ENCODE measurements around the gene R3HDM4. TPM values are rescaled to one million over a fixed set of nuclear protein-coding genes. Genes with fewer than 3 reads are reported as not detected.

The R3HDM4 gene
- total and polyA plus RNA-seq, 9 donors = 13.1 to 38.6 (median 34.0) TPM

DNA sequence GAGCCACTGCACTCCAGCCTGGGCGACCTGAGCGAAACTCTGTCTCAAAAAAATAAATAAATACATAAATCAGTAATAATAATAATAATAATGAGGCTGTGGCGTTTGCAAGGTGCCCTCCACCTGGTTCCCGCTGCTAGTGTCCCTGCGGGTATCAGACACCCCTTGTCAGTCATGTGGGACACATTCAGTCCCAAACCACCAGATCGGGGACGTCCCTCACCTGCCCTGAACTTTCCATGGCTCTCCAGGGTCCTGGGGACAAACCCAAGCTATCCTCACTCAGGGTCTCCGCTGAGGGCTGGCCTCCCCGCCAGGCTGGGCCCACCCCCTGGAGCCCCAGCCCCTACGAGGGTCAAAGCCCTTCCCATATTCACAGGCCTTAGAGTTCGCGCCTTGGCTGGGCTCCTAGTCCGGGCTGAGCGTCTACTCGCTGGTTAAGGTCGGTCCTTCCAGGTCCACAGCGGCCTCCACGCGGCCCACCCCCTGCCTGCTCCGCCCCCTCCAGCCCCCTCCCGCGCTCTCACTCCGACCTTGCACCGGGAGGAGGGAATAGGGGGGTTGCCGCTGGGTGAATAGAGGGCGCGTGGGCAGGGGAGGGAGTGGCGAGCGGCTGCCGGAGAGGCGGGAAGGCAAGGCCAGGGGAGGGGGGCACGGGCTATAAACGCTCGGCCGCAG lies 3.8 kb upstream of the R3HDM4 start:
- WGBS (ENCODE audit: insufficient coverage) = 7% methylated on average over 24 of the region's 35 CpGs
- peaks cover 62% of the 10 kb centered on the region for H3K27me3 ChIP-seq (ENCODE audit: control insufficient read depth, insufficient read depth, low read length)
- H3K27ac ChIP-seq (ENCODE audit: low read length) = no peak overlapping the region
- H3K4me3 ChIP-seq (ENCODE audit: low read length) = no peak overlapping the region
- DNase-seq = no peak
- no peaks in the 10 kb centered on the region for H3K9me3 ChIP-seq (replicated peaks; ENCODE audit: control insufficient read depth, low read depth, low read length)
- H3K4me1 ChIP-seq (ENCODE audit: control insufficient read depth, insufficient read depth, low read length) = peaks cover 30% of the 10 kb centered on the region
- H3K36me3 ChIP-seq (ENCODE audit: control insufficient read depth, insufficient read depth, low read length) = no peaks in the 10 kb centered on the region

- Histone ChIP-seq H3K36me3 (ENCODE audit: control insufficient read depth, insufficient read depth, low read length) (no peaks in the 10 kb centered on the region), H3K4me1 (ENCODE audit: control insufficient read depth, insufficient read depth, low read length) (peaks cover 13% of the 10 kb centered on the region), H3K9me3 (replicated peaks; ENCODE audit: control insufficient read depth, low read depth, low read length) (no peaks in the 10 kb centered on the region), H3K27me3 (ENCODE audit: control insufficient read depth, insufficient read depth, low read length) (peaks cover 23% of the 10 kb centered on the region), H3K4me3 (ENCODE audit: low read length) (peak overlapping the region; percentile 81), H3K27ac (ENCODE audit: low read length) (no peak overlapping the region)
- DNase-seq = peak; percentile 55
- under 1% methylated on average over 29 of the region's 69 CpGs for WGBS (ENCODE audit: insufficient coverage)
Measured at GRCh38 chr19:912181-913079, 589 bp downstream of the R3HDM4 start.

DNA sequence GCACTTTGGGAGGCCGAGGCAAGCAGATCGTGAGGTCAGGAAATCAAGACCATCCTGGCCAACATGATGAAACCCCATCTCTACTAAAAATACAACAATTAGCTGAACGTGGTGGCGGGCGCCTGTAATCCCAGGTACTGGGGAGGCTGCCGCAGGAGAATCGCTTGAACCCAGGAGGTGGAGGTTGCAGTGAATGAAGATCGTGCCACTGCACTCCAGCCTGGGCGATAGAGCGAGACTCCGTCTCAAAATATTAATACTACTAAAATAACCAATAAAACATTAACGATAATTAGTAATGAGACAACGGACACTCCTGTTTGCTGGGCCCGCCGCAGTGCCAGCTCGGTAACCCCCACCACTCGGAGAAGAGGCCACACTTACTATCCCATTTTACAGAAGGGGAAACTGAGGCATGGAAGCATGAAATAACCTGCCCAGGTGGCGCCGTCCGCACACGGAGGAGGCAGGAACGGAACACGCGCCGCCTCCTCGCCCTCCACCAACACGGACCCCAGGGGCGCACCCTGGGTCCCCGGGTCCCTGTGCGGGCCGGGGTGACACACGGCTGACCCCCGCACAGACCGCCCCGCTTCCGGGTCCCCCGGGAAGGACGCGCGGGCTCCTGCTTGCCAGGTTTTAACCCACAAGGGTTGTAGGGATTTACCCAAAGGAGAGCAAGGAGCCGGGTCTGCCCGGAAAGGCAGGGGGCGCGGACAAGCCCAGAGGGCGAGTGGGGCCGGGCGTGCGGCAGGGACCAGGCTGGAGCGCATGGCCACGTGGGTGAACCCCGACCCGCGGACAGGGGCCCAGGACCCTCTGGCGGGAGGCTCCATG lies 1.6 kb downstream of the R3HDM4 start:
- Histone ChIP-seq H3K36me3 (ENCODE audit: control insufficient read depth, insufficient read depth, low read length) (no peaks in the 10 kb centered on the region), H3K9me3 (replicated peaks; ENCODE audit: control insufficient read depth, low read depth, low read length) (no peaks in the 10 kb centered on the region), H3K4me3 (ENCODE audit: low read length) (no peak overlapping the region), H3K4me1 (ENCODE audit: control insufficient read depth, insufficient read depth, low read length) (peaks cover 8% of the 10 kb centered on the region), H3K27me3 (ENCODE audit: control insufficient read depth, insufficient read depth, low read length) (peaks cover 13% of the 10 kb centered on the region), H3K27ac (ENCODE audit: low read length) (no peak overlapping the region)
- DNase-seq = no peak
- WGBS (ENCODE audit: insufficient coverage) = 79% methylated on average over 33 of the region's 54 CpGs

DNA sequence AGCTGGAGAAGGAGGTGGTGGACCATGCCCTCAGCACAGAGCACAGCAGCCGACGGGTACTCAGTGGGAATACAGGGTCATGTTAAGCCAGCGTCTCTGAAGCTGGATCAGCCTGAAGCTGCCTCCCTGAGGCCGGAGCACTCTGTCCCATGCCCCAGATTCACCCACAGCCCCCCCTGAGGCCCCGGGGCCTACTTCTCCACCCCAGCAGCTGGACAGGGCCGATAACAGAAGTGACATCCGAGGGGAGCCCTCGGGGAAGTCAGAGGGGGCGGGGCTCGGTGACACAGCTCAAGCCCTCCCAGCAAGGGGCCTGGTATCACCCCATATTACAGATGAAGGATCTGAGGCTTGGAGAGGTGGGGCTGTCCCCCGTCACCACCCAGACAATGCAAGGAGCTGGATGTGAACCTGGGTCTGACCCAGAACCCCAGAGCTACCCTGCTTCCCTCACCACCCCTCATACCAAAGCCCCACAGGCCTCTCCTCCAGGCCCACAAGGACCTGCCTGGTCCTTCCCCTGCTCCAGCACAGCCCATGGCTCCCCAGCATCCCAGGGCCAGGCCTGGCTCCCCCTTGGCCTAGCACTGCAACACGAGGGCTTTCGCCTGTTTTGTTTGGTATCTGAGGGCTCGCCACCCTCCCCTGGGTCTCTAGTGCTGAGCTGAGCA lies 5.7 kb downstream of the R3HDM4 start:
- WGBS (ENCODE audit: insufficient coverage) = 80% methylated on average over 6 of the region's 14 CpGs
- peaks cover 2% of the 10 kb centered on the region for H3K36me3 ChIP-seq (ENCODE audit: control insufficient read depth, insufficient read depth, low read length)
- no peak for DNase-seq
- H3K4me1 ChIP-seq (ENCODE audit: control insufficient read depth, insufficient read depth, low read length) = peaks cover 10% of the 10 kb centered on the region
- H3K4me3 ChIP-seq (ENCODE audit: low read length) = no peak overlapping the region
- no peaks in the 10 kb centered on the region for H3K27me3 ChIP-seq (ENCODE audit: control insufficient read depth, insufficient read depth, low read length)
- H3K9me3 ChIP-seq (replicated peaks; ENCODE audit: control insufficient read depth, low read depth, low read length) = no peaks in the 10 kb centered on the region
- H3K27ac ChIP-seq (ENCODE audit: low read length) = no peak overlapping the region

GRCh38 chr19:906480-906879 lies 6.5 kb downstream of the R3HDM4 start:
- Histone ChIP-seq H3K27me3 (ENCODE audit: control insufficient read depth, insufficient read depth, low read length) (no peaks in the 10 kb centered on the region), H3K27ac (ENCODE audit: low read length) (no peak overlapping the region), H3K9me3 (replicated peaks; ENCODE audit: control insufficient read depth, low read depth, low read length) (no peaks in the 10 kb centered on the region), H3K36me3 (ENCODE audit: control insufficient read depth, insufficient read depth, low read length) (peaks cover 9% of the 10 kb centered on the region), H3K4me1 (ENCODE audit: control insufficient read depth, insufficient read depth, low read length) (peaks cover 10% of the 10 kb centered on the region), H3K4me3 (ENCODE audit: low read length) (no peak overlapping the region)
- WGBS (ENCODE audit: insufficient coverage) = 83% methylated on average over 2 of the region's 7 CpGs
- no peak for DNase-seq

- WGBS (ENCODE audit: insufficient coverage) = 84% methylated on average over 7 of the region's 8 CpGs
- Histone ChIP-seq H3K9me3 (replicated peaks; ENCODE audit: control insufficient read depth, low read depth, low read length) (no peaks in the 10 kb centered on the region), H3K4me3 (ENCODE audit: low read length) (no peak overlapping the region), H3K4me1 (ENCODE audit: control insufficient read depth, insufficient read depth, low read length) (peaks cover 10% of the 10 kb centered on the region), H3K27me3 (ENCODE audit: control insufficient read depth, insufficient read depth, low read length) (no peaks in the 10 kb centered on the region), H3K27ac (ENCODE audit: low read length) (no peak overlapping the region), H3K36me3 (ENCODE audit: control insufficient read depth, insufficient read depth, low read length) (peaks cover 21% of the 10 kb centered on the region)
- no peak for DNase-seq
Measured at GRCh38 chr19:904545-904944, 8.5 kb downstream of the R3HDM4 start.

DNA sequence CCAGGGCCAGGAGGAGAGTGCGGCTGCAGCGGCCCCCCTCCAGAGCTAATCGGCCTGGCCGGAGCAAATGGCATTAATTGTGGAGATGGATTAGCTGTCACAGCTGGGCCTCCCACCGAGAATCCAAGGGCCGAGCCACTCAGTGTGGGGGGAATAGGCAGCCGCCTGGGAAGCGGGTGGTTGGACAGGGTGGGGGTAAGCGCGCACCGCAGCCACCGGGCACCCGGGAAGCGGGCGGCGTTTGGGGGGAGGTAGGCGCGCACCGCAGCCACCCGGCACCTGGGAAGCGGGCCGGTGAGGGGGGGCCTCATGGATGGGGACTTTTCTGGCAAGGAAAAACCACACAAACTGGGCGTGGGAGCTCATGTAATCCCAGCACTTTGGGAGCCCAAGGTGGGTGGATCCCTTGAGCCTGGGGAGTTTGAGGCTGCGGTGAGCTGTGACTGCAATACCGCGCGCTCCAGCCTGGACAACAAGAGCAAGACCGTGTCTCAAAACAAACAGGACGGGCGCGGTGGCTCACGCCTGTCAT lies 9.7 kb downstream of the R3HDM4 start:
- Histone ChIP-seq H3K4me1 (ENCODE audit: control insufficient read depth, insufficient read depth, low read length) (peaks cover 10% of the 10 kb centered on the region), H3K4me3 (ENCODE audit: low read length) (no peak overlapping the region), H3K9me3 (replicated peaks; ENCODE audit: control insufficient read depth, low read depth, low read length) (no peaks in the 10 kb centered on the region), H3K27me3 (ENCODE audit: control insufficient read depth, insufficient read depth, low read length) (no peaks in the 10 kb centered on the region), H3K36me3 (ENCODE audit: control insufficient read depth, insufficient read depth, low read length) (peaks cover 31% of the 10 kb centered on the region), H3K27ac (ENCODE audit: low read length) (no peak overlapping the region)
- WGBS (ENCODE audit: insufficient coverage) = 37% methylated on average over 25 of the region's 32 CpGs
- DNase-seq = no peak

DNA sequence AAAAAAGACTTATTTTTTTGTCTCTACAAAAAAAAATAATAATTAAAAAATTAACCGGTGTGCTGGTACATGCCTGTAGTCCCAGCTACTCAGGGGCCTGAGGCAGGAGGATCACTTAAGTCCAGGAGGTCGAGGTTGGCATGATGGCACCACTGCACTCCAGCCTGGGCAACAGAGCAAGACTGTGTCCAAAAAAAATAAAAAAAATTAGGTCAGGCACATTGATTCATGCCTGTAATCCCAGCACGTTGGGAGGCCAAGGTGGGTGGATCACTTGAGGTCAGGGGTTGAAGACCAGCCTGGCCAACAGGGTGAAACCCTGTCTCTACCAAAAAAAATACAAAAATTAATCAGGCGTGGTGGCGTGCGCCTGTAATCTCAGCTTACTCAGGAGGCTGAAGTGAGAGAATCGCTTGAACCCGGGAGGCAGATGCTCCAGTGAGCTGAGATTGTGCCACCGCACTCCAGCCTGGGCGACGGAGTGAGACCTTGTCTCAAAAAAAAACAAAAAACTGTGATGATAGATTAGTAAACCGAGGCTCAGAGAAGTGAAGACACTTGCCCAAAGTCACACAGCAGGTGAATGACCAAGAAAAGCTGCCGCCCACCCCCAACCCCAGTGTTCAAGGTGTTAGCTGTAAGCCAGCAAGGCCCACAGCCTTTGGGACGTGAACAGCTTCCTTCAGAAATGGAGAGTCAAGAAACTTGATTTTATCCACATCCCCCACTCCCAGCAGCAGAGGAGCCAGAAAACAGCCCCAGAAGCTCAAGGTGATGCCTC lies 10.4 kb downstream of the R3HDM4 start:
- WGBS (ENCODE audit: insufficient coverage) = 94% methylated on average over 12 of the region's 14 CpGs

GRCh38 chr19:902093-902370 lies 11.0 kb downstream of the R3HDM4 start:
- peaks cover 37% of the 10 kb centered on the region for H3K36me3 ChIP-seq (ENCODE audit: control insufficient read depth, insufficient read depth, low read length)
- WGBS (ENCODE audit: insufficient coverage) = 100% methylated on average over 2 of the region's 7 CpGs
- no peak overlapping the region for H3K4me3 ChIP-seq (ENCODE audit: low read length)
- H3K4me1 ChIP-seq (ENCODE audit: control insufficient read depth, insufficient read depth, low read length) = peaks cover 10% of the 10 kb centered on the region
- no peaks in the 10 kb centered on the region for H3K9me3 ChIP-seq (replicated peaks; ENCODE audit: control insufficient read depth, low read depth, low read length)
- DNase-seq = no peak
- H3K27ac ChIP-seq (ENCODE audit: low read length) = no peak overlapping the region
- H3K27me3 ChIP-seq (ENCODE audit: control insufficient read depth, insufficient read depth, low read length) = no peaks in the 10 kb centered on the region

More for the DNA sequence above, 10.4 kb downstream of the R3HDM4 start:
- H3K9me3 ChIP-seq (replicated peaks; ENCODE audit: control insufficient read depth, low read depth, low read length) = no peaks in the 10 kb centered on the region
- DNase-seq = no peak
- peaks cover 10% of the 10 kb centered on the region for H3K4me1 ChIP-seq (ENCODE audit: control insufficient read depth, insufficient read depth, low read length)
- peaks cover 31% of the 10 kb centered on the region for H3K36me3 ChIP-seq (ENCODE audit: control insufficient read depth, insufficient read depth, low read length)
- H3K27ac ChIP-seq (ENCODE audit: low read length) = no peak overlapping the region
- no peaks in the 10 kb centered on the region for H3K27me3 ChIP-seq (ENCODE audit: control insufficient read depth, insufficient read depth, low read length)
- no peak overlapping the region for H3K4me3 ChIP-seq (ENCODE audit: low read length)

Measured in muscle of leg (tissue), 11 donors.